NB4 (cell line): Measurements from ENCODE around the gene ARHGEF38.

Experiments
- DNase-seq: peaks from one replicate; pipeline ENCODE4 v3.0.0; 2010; ENCODE audit warnings: low read depth
- H3K4me3 ChIP-seq: one replicate; pipeline ENCODE4 v1.5.1; 2011; ENCODE audit warnings: mild to moderate bottlenecking, low read depth, low read length, moderate library complexity
- CTCF ChIP-seq: IDR thresholded peaks from one replicate; pipeline ENCODE4 v1.5.1; 2012; ENCODE audit warnings: low read depth, low read length
- MAX ChIP-seq: IDR thresholded peaks from 2 replicates; pipeline ENCODE4 v1.6.1; 2011; ENCODE audit warnings: low read depth, low read length
- MYC ChIP-seq: IDR thresholded peaks from 2 replicates; pipeline ENCODE4 v1.6.1; 2011; ENCODE audit warnings: low read depth, low read length
- POLR2A ChIP-seq: IDR thresholded peaks from 2 replicates; pipeline ENCODE4 v1.6.1; 2011; ENCODE audit warnings: mild to moderate bottlenecking; ENCODE audit not compliant: insufficient read length; ENCODE audit errors: extremely low read depth

Gene ARHGEF38

GRCh38 chr4:105558277-105558676 lies 5.9 kb downstream of the ARHGEF38 start:
- no peak overlapping the region for H3K4me3 ChIP-seq
- DNase-seq = peak; percentile 2
- TF ChIP-seq MYC (no peak), CTCF (no peak), MAX (no peak), POLR2A (no peak)

GRCh38 chr4:105560421-105560848 lies 8.0 kb downstream of the ARHGEF38 start:
- TF ChIP-seq CTCF (no peak), MAX (no peak), POLR2A (no peak), MYC (no peak)
- no peak overlapping the region for H3K4me3 ChIP-seq
- DNase-seq = no peak

GRCh38 chr4:105563352-105563751 lies 10.9 kb downstream of the ARHGEF38 start:
- no peak overlapping the region for H3K4me3 ChIP-seq
- TF ChIP-seq POLR2A (no peak), MYC (no peak), MAX (no peak), CTCF (no peak)
- DNase-seq = no peak

- no peak overlapping the region for H3K4me3 ChIP-seq
- TF ChIP-seq POLR2A (no peak), CTCF (no peak), MYC (no peak), MAX (no peak)
- DNase-seq = no peak
Measured at GRCh38 chr4:105568584-105568983, 16.2 kb downstream of the ARHGEF38 start.

- no peak for TF ChIP-seq POLR2A
- H3K4me3 ChIP-seq = no peak overlapping the region
- DNase-seq = no peak
Measured at GRCh38 chr4:105569057-105569865, 16.8 kb downstream of the ARHGEF38 start.

GRCh38 chr4:105569866-105570236 lies 17.4 kb downstream of the ARHGEF38 start:
- no peak overlapping the region for H3K4me3 ChIP-seq
- TF ChIP-seq POLR2A = no peak
- no peak for TF ChIP-seq MAX
- TF ChIP-seq MYC = no peak
- no peak for TF ChIP-seq CTCF
- DNase-seq = no peak
